Epithelial cell of proximal tubule (primary cell): ENCODE results near the gene SLC15A5. TPM values are rescaled to one million over a fixed set of nuclear protein-coding genes. Genes with fewer than 3 reads are reported as not detected.

Source experiments
- DNase-seq: peaks from one replicate; pipeline ENCODE4 v3.0.0-alpha.2; 2011; ENCODE audit warnings: low read depth
- H3K4me3 ChIP-seq: 2 replicates; pipeline ENCODE4 v1.5.1; 2011; ENCODE audit warnings: low read depth, mild to moderate bottlenecking, low read length
- CTCF ChIP-seq: conservative IDR thresholded peaks from 2 replicates; pipeline ENCODE4 v1.5.1; 2012; ENCODE audit warnings: low read depth, mild to moderate bottlenecking, low read length
- total RNA-seq: library from RNA; depleted of rRNA; stranded (reverse); fragments of >200 nt; gene quantifications from 2 replicates; pipeline ENCODE4 v1.2.3, GENCODE V29; 2015

The SLC15A5 gene
- total RNA-seq, result not detected in 2 replicates

GRCh38 chr12:16277585-16277984 is at the start of gene SLC15A5:
SLC15A5 (minus strand) TSS chr12:16277685; CDS start chr12:16277685, 0 bp downstream.
- DNase-seq, result no peak
- no peak for TF ChIP-seq CTCF
- H3K4me3 ChIP-seq, result no peak within 1 kb of the TSS

DNA sequence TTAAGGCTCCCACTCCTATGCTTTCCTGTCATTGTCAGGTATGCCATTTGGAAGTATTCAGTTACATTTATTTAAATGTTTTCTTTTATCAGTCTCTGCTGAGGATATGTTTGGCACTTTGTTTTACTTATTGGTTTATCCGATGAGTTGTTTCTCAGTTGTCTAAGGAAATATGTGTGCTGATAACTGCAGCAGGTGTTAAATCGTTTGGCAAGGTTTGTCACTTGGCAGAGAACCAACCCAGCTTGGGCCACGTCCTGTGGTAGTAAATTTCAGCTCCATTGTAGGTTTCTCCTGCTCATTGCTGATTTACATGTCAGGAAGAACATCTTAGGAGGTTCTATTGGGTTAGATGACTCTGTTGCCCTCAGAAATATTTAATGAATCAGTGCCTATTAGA is 47.9 kb upstream of the SLC15A5 start:
- TF ChIP-seq CTCF, result no peak
- H3K4me3 ChIP-seq, result no peak overlapping the region
- DNase-seq, result no peak

- no peak for TF ChIP-seq CTCF
- DNase-seq, result no peak
- H3K4me3 ChIP-seq, result no peak overlapping the region
These were observed 47.3 kb upstream of the SLC15A5 start for GRCh38 chr12:16324772-16325171.

DNA sequence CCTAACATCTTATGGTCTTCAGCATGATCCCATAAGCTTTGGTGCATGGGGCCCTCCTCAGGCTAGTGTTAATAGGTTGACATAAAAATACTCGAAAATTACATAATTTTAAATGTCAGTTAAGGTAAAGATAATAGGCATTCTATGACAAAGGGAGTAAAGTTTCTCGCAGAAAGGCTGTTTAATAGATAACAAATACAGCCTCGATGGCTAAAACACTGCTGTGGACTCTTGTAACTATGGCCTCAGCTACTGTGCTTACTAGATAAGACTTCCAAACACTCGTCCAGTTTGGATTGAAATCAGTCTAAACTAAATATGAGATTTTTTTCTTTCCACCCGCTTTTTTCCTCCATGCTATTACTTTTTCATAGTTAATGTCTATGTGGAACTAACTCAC is 46.8 kb upstream of the SLC15A5 start:
- DNase-seq, result no peak
- H3K4me3 ChIP-seq, result no peak overlapping the region
- no peak for TF ChIP-seq CTCF

DNA sequence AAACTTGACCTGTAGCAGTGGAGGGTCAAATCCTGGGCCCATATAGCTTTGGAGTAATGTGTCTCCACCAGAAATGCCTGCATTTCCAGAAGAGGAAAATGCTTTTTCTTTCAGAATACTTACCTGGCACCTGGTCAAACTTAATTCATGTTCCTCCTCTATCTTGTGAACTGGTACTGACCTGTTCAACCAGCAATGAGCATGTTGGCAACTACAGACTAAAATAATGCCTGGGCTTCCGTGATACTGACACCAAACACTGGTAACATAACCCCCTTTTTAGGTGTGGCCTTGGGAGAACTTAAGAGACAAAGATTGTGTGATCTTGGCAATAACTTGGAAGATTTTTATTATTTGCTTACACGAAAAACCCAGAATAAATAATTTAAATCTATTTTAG is 46.2 kb upstream of the SLC15A5 start:
- no peak for DNase-seq
- H3K4me3 ChIP-seq, result no peak overlapping the region
- no peak for TF ChIP-seq CTCF

GRCh38 chr12:16323010-16323409 is 45.5 kb upstream of the SLC15A5 start:
- no peak overlapping the region for H3K4me3 ChIP-seq
- no peak for DNase-seq
- TF ChIP-seq CTCF, result no peak

DNA sequence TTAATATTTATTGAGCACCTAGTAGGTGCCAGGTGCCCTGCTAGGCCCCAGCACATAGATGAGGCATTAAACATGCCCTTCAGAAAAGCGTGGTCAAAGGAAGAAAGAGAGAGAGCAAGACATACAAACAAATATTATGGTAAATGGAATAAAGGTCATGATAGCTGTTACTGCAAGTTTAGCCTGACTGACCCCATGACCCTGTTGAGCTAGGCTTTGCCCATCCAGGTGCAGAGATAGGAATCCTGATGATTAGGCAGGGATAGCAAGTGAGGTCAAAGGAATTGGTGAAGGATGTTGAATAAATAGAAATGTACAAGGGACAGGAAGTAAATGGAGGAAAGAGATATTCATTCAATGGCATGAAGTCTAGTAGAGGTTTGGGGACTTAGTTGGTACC is 33.4 kb upstream of the SLC15A5 start:
- no peak overlapping the region for H3K4me3 ChIP-seq
- no peak for DNase-seq
- no peak for TF ChIP-seq CTCF
